NOMO-1 treated with dmso at 0.1 percent for 144 hours (cell line): Measurements from ENCODE around the gene DGKD.
A peak's percentile ranks its signal among the peaks of the same experiment; 100 is the strongest.

ENCODE experiments used
- DNase-seq: peaks from one replicate; lab custom pipeline; 2025; ENCODE audit not compliant: unreplicated experiment; lab: John Stamatoyannopoulos, UW

Gene DGKD

GRCh38 chr2:233422649-233423551 is 68.6 kb downstream of the DGKD start:
- no peak for DNase-seq

GRCh38 chr2:233423552-233423860 is 69.2 kb downstream of the DGKD start:
- no peak for DNase-seq

- peak; percentile 60 for DNase-seq
Measured at GRCh38 chr2:233424154-233424951, 70.1 kb downstream of the DGKD start.

- DNase-seq, result no peak
Measured at GRCh38 chr2:233426619-233427342, 72.5 kb downstream of the DGKD start.

- no peak for DNase-seq
Measured at GRCh38 chr2:233428008-233428407, 73.7 kb downstream of the DGKD start.

- DNase-seq, result no peak
Measured at GRCh38 chr2:233428438-233428837, 74.1 kb downstream of the DGKD start.

GRCh38 chr2:233429175-233429897 is 75.0 kb downstream of the DGKD start:
- no peak for DNase-seq

- no peak for DNase-seq
Measured at GRCh38 chr2:233430081-233430480, 75.8 kb downstream of the DGKD start.

GRCh38 chr2:233430651-233431050 is 76.4 kb downstream of the DGKD start:
- DNase-seq, result no peak

GRCh38 chr2:233433029-233433428 is 78.7 kb downstream of the DGKD start:
- no peak for DNase-seq

GRCh38 chr2:233433794-233434193 is 79.5 kb downstream of the DGKD start:
- no peak for DNase-seq

GRCh38 chr2:233434666-233435330 is 80.5 kb downstream of the DGKD start:
- peak; percentile 73 for DNase-seq

- DNase-seq, result no peak
Measured at GRCh38 chr2:233435436-233436190, 81.3 kb downstream of the DGKD start.

- no peak for DNase-seq
Measured at GRCh38 chr2:233436191-233436581, 81.9 kb downstream of the DGKD start.

GRCh38 chr2:233436691-233437438 is 82.6 kb downstream of the DGKD start:
- DNase-seq, result no peak

- no peak for DNase-seq
Measured at GRCh38 chr2:233437439-233437955, 83.2 kb downstream of the DGKD start.

GRCh38 chr2:233438573-233439147 is 84.4 kb downstream of the DGKD start:
- DNase-seq, result no peak

GRCh38 chr2:233439191-233439590 is 84.9 kb downstream of the DGKD start:
- no peak for DNase-seq
